AG04450 (cell line): Measurements from ENCODE around the gene LAMB3. TPM values are rescaled to one million over a fixed set of nuclear protein-coding genes. Genes with fewer than 3 reads are reported as not detected.

Experiments used
- CTCF ChIA-PET: fragments of 300-600, 350-600 bp; formaldehyde crosslinking; extraction: SDS; loops from one replicate; lab custom pipeline; 2022; ENCODE audit warnings: antibody characterized with exemption, inconsistent platforms; lab: Charles Lee
- POLR2A ChIA-PET: fragments of 350-600 bp; formaldehyde crosslinking; extraction: SDS; loops from one replicate; lab custom pipeline; 2021; ENCODE audit warnings: antibody characterized with exemption, inconsistent platforms; lab: Yijun Ruan, JAX
- DNase-seq: peaks from one replicate; pipeline ENCODE4 v3.0.0-alpha.2; 2011; ENCODE audit warnings: low read depth, low spot score
- H3K27ac ChIP-seq: one replicate; pipeline ENCODE4 v1.5.1; 2012; ENCODE audit warnings: low read depth, low read length, control low read depth
- H3K27me3 ChIP-seq: one replicate; pipeline ENCODE4 v1.6.0; 2012; ENCODE audit warnings: low read length; ENCODE audit not compliant: control insufficient read depth, insufficient read depth
- H3K4me3 ChIP-seq: 2 replicates; pipeline ENCODE4 v1.5.1; 2011; ENCODE audit warnings: mild to moderate bottlenecking, low read depth, low read length, control low read depth
- H3K9me3 ChIP-seq: 2 replicates; pipeline ENCODE4 v1.5.1; 2012; ENCODE audit warnings: low read length; ENCODE audit not compliant: control insufficient read depth, insufficient read depth
- polyA plus RNA-seq: library from polyadenylated mRNA; depleted of rRNA; stranded (reverse); fragments of >200 nt; gene quantifications from 2 replicates; pipeline ENCODE4 v1.2.3, GENCODE V29; 2011
- TF ChIP-seq, protein P1 (sequence below): IDR thresholded peaks from 2 replicates; pipeline ENCODE4 v1.5.1; 2011; ENCODE audit warnings: low read depth, low read length, control low read depth, inconsistent platforms

The LAMB3 gene
- polyA plus RNA-seq, 1 experiment: 2.6 TPM

DNA sequence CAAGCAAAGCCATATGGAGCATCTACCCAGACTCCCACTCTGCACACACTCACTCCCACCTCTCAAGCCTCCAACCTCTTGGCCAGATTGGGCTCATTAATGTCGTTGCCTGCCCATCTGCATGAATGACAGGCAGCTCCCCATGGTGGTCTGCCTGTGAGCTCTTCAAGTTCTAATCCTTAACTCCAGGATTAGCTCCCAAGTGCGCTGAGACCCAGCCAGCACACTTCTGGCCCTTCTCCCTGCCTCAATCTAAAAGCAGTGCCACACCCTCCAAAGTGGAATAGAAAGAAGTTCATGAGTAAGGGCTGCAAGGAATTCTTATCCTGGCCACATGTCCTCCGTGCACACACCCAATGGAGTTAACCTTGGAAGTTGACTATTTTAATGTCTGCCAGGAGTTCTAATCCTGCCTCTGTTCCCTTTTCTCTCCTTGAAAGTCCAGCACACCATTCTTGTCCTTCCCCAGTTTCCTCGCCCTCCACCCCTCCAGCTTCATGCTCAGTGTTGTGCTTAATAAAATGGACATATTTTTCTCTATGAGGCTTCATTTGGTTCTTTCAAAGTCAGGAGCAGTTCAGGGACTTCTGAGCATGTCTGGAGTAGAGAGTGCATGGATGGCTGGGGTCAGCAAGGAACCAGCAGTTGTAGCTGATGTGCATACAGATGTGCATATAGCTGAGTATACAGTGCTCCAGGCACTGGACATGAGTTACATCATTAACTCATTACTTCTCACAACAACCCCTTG, 38.6 kb downstream of the LAMB3 start:
- CTCF ChIA-PET: interaction anchor here (1.0 to 1.2 kb wide), 3 partner anchors 37 to 47 kb away, joined by 3 read pairs; no protein-coding TSS in a partner anchor
- POLR2A ChIA-PET: no interaction called here
- TF ChIP-seq, protein P1, sequence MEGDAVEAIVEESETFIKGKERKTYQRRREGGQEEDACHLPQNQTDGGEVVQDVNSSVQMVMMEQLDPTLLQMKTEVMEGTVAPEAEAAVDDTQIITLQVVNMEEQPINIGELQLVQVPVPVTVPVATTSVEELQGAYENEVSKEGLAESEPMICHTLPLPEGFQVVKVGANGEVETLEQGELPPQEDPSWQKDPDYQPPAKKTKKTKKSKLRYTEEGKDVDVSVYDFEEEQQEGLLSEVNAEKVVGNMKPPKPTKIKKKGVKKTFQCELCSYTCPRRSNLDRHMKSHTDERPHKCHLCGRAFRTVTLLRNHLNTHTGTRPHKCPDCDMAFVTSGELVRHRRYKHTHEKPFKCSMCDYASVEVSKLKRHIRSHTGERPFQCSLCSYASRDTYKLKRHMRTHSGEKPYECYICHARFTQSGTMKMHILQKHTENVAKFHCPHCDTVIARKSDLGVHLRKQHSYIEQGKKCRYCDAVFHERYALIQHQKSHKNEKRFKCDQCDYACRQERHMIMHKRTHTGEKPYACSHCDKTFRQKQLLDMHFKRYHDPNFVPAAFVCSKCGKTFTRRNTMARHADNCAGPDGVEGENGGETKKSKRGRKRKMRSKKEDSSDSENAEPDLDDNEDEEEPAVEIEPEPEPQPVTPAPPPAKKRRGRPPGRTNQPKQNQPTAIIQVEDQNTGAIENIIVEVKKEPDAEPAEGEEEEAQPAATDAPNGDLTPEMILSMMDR: no peak
- no peak for DNase-seq
- H3K9me3 ChIP-seq: no peaks in the 10 kb centered on the region; the same call in 1 of the 2 replicates
- no peak overlapping the region for H3K4me3 ChIP-seq
- no peak overlapping the region for H3K27ac ChIP-seq
- no peaks in the 10 kb centered on the region for H3K27me3 ChIP-seq

DNA sequence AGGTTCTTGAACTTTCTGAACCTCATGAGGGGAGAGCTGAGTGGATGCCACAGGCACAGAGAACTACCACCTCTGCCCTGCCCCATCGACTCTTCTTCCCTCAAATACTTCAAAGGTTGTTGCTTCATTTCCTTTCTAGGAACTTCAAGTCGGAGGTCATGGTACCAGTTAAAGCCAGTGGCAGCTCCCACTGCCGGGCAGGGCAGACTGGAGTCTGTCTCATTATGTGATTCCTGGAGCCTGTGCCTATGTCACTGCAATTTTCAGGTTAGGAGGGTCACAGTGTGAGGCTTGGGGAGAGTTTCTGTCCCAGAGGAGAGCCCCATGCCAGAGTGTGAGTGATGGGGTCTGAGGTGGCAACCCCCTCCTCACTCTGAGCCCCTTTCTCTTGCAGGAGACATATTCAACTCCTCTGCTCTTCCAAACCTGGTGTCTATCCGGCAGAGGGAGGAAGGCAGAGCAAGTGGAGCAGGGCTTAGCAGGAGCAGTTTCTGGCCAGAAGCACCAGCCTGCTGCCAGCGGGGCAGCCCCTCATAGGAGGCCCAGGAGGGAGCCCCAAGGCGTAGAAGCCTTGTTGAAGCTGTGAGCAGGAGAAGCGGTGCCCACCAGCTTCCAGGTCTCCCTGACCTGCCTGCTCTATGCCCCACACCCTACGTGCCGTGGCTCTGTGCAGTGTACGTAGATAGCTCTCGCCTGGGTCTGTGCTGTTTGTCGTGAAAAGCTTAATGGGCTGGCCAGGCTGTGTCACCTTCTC, 39.4 kb downstream of the LAMB3 start:
- DNase-seq: no peak
- POLR2A ChIA-PET: no interaction called here
- TF ChIP-seq, protein P1: no peak
- no peak overlapping the region for H3K27ac ChIP-seq
- H3K9me3 ChIP-seq: no peaks in the 10 kb centered on the region; the same call in 1 of the 2 replicates
- H3K4me3 ChIP-seq: no peak overlapping the region
- CTCF ChIA-PET: interaction anchor here (1.1 to 2.1 kb wide), 3 partner anchors 14 to 46 kb away, joined by 3 to 8 read pairs (median 3); no protein-coding TSS in a partner anchor
- H3K27me3 ChIP-seq: no peaks in the 10 kb centered on the region

DNA sequence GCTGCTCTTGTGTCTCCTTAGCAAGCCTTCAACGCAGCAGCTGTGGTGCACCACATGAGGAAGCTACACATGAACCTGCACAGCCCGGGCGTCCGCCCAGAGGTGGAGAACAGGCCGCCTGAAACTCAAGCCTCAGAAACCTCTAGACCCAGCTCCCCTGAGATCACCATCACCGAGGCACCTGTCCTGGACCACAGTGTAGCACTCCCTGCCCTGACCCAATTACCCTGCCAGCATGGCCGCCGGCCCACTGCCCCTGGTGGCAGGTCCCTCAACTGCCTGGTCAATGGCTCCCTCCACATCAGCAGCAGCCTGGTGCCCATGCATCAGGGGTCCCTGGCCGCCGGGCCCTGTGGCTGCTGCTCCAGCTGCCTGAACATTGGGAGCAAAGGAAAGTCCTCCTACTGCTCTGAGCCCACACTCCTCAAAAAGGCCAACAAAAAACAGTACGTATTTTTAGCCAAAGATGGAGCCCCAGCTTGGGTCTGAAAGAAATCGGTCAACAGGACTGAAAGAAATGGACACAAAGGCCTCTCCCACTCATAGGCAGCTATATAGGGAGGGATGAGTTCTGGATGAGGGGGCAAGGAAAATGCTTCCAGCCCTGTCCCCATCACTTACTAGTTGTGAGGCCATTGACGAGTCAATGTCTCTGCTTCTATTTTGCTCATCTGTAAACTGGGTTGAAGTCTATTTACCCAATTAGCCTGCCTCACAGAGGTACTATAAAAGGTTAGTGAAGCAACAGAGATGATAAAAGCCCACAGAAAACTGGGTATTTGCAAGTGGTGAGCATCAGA, 40.3 kb downstream of the LAMB3 start:
- Histone ChIP-seq H3K27me3 (no peaks in the 10 kb centered on the region), H3K9me3 (no peaks in the 10 kb centered on the region; the same call in 1 of the 2 replicates), H3K27ac (no peak overlapping the region), H3K4me3 (no peak overlapping the region)
- TF ChIP-seq, protein P1: no peak
- ChIA-PET POLR2A (no interaction called here), CTCF (interaction anchor here (2.1 kb wide), 1 partner anchor 15 kb away, joined by 8 read pairs; no protein-coding TSS in a partner anchor)
- no peak for DNase-seq

DNA sequence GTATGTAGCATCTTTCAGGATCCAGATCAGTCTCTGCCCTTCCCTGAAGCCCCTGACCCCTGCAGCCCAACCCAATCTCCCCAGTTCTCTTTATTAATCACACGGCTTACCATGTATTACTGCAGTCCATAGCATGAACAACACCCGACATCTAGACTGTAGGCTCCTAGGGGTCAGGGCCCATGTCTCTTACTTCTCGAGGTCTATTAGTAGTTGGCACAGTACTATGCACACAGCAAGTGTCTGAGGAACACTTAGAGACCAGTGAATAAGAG, 41.7 kb downstream of the LAMB3 start:
- H3K27me3 ChIP-seq: no peaks in the 10 kb centered on the region
- ChIA-PET CTCF (interaction anchor here (1.6 to 2.1 kb wide), 4 partner anchors 9 to 44 kb away, joined by 4 to 8 read pairs (median 5); no protein-coding TSS in a partner anchor), POLR2A (no interaction called here)
- H3K9me3 ChIP-seq: no peaks in the 10 kb centered on the region; the same call in 1 of the 2 replicates
- no peak overlapping the region for H3K27ac ChIP-seq
- H3K4me3 ChIP-seq: no peak overlapping the region
- TF ChIP-seq, protein P1: no peak
- no peak for DNase-seq
